Left colon (tissue), 2 donors: ENCODE measurements around the gene PIKFYVE. TPM values are rescaled to one million over a fixed set of nuclear protein-coding genes. Genes with fewer than 3 reads are reported as not detected.
"Not testable (repeated sequence)": the region's sequence is repeated elsewhere in the genome, so short reads cannot be mapped to it uniquely, and the experiment has no call there.

Source experiments
- ATAC-seq: fragments of 200-7000 bp; cut with Tn5 transposase; one replicate; pipeline ENCODE4 v1.9.1; 2020; ENCODE audit warnings: mild to moderate bottlenecking, moderate library complexity
- DNase-seq, 2 donors: peaks; one replicate each; pipeline ENCODE4 v3.0.0-alpha.2; 2020
- intact Hi-C, 2 donors: fragments of 100-400 bp; cut with DNase I in 1 of 2; cut with micrococcal nuclease in 1 of 2; formaldehyde crosslinking; loops; one replicate each; pipeline versions ENCODE4 v1.11.2 to v1.14.0; 2022; cut with DNase I, micrococcal nuclease
- long read RNA-seq: library from polyadenylated mRNA; unstranded; transcript quantifications from one replicate; pipeline ENCODE4 v2.0.0, GENCODE V29; 2021
- total RNA-seq, 2 donors: library from RNA; stranded (reverse); fragmentation: NEBNext Ultra II Directional; extraction: Animal tissue kit (Norgen Biotek cat#: 25700); gene quantifications; one replicate each; pipeline ENCODE4 v1.2.1, GENCODE V29; 2021
- donor health status: DM: no; HTN: no; CAD: no.
- donor health status: DM: yes; HTN: yes; CAD: no.

PIKFYVE gene
- total RNA-seq, result 10 to 100 TPM; 17.6 to 20.5 TPM
- long read RNA-seq, partial matches to known transcripts, result 1 of 5 reads
- long read RNA-seq, other reads (novel, unspliced or antisense), result 4 of 5 reads

- intact Hi-C loops, result no loop called here
- ATAC-seq (peak; percentile 95), DNase-seq (peak; percentile 94 to 97)
These were observed at the start of gene PIKFYVE for GRCh38 chr2:208265801-208266552. Gene PIKFYVE (plus strand): TSS chr2:208266255. CDS start chr2:208271520, 5,265 bp downstream.

GRCh38 chr2:208221873-208222272 is 44.2 kb upstream of the PIKFYVE start:
- ATAC-seq, intact Hi-C loops, DNase-seq: not testable (repeated sequence)

- DNase-seq (no peak), ATAC-seq (no peak)
- intact Hi-C loops, result no loop called here
These were observed 43.7 kb upstream of the PIKFYVE start for GRCh38 chr2:208222351-208222750.

- intact Hi-C loops, result no loop called here
- ATAC-seq (no peak), DNase-seq (no peak)
These were observed 41.3 kb upstream of the PIKFYVE start for GRCh38 chr2:208224802-208225201.

- DNase-seq (no peak), ATAC-seq (no peak)
- intact Hi-C loops, result no loop called here
These were observed 38.3 kb upstream of the PIKFYVE start for GRCh38 chr2:208227581-208228232.

- intact Hi-C loops, result no loop called here
- DNase-seq (no peak), ATAC-seq (no peak)
These were observed 37.6 kb upstream of the PIKFYVE start for GRCh38 chr2:208228476-208228875.

- DNase-seq (no peak), ATAC-seq (no peak)
These were observed 31.3 kb upstream of the PIKFYVE start for GRCh38 chr2:208234786-208235185.

GRCh38 chr2:208235860-208236259 is 30.2 kb upstream of the PIKFYVE start:
- no peak for DNase-seq
- ATAC-seq, result no peak
- intact Hi-C loops, result no loop called here

More at GRCh38 chr2:208234786-208235185, 31.3 kb upstream of the PIKFYVE start:
- intact Hi-C loops, result no loop called here

GRCh38 chr2:208239770-208240493 is 26.1 kb upstream of the PIKFYVE start:
- DNase-seq, result no peak
- intact Hi-C loops, result no loop called here
- no peak for ATAC-seq

- DNase-seq (no peak), ATAC-seq (peak; percentile 79)
- intact Hi-C loops, result no loop called here
These were observed 25.3 kb upstream of the PIKFYVE start for GRCh38 chr2:208240619-208241209.

GRCh38 chr2:208244422-208244821 is 21.6 kb upstream of the PIKFYVE start:
- intact Hi-C loops, result no loop called here
- DNase-seq (no peak), ATAC-seq (peak; percentile 28)

GRCh38 chr2:208245746-208246145 is 20.3 kb upstream of the PIKFYVE start:
- intact Hi-C loops, result no loop called here
- ATAC-seq (no peak), DNase-seq (no peak)

- intact Hi-C loops, result no loop called here
These were observed 17.5 kb upstream of the PIKFYVE start for GRCh38 chr2:208248601-208249000.

GRCh38 chr2:208249296-208249695 is 16.8 kb upstream of the PIKFYVE start:
- ATAC-seq, result no peak
- intact Hi-C loops, result no loop called here
- DNase-seq, result no peak

More at GRCh38 chr2:208248601-208249000, 17.5 kb upstream of the PIKFYVE start:
- DNase-seq (no peak), ATAC-seq (no peak)

GRCh38 chr2:208250388-208250787 is 15.7 kb upstream of the PIKFYVE start:
- ATAC-seq (no peak), DNase-seq (no peak)
- intact Hi-C loops, result loop anchor here in 1 of 2 donors (5.0 kb wide), 1 partner anchor 73 kb away; no protein-coding TSS in a partner anchor

- intact Hi-C loops, result loop anchor here in 1 of 2 donors (5.0 kb wide), 1 partner anchor 74 kb away; no protein-coding TSS in a partner anchor
- no peak for DNase-seq
- no peak for ATAC-seq
These were observed 15.0 kb upstream of the PIKFYVE start for GRCh38 chr2:208251098-208251497.

GRCh38 chr2:208252716-208253492 is 13.2 kb upstream of the PIKFYVE start:
- intact Hi-C loops, result loop anchor here in 1 of 2 donors (5.0 kb wide), 1 partner anchor 76 kb away; no protein-coding TSS in a partner anchor
- no peak for DNase-seq
- no peak for ATAC-seq

GRCh38 chr2:208253600-208254117 is 12.4 kb upstream of the PIKFYVE start:
- ATAC-seq (no peak), DNase-seq (no peak)
- intact Hi-C loops, result loop anchor here in 1 of 2 donors (5.0 kb wide), 1 partner anchor 76 kb away; no protein-coding TSS in a partner anchor
